GM18508 (cell line): Measurements from ENCODE around the gene DDC.
"Not testable (repeated sequence)": the region's sequence is repeated elsewhere in the genome, so short reads cannot be mapped to it uniquely, and the experiment has no call there.

ENCODE experiments used
- ATAC-seq: cut with Tn5 transposase; IDR thresholded peaks from one replicate; pipeline ENCODE4 v1.9.1; 2021; ENCODE audit warnings: moderate number of reproducible peaks; ENCODE audit not compliant: insufficient read depth, unreplicated experiment

Gene DDC

GRCh38 chr7:50530766-50531165, 34.4 kb downstream of the DDC start:
- ATAC-seq, result no peak

DNA sequence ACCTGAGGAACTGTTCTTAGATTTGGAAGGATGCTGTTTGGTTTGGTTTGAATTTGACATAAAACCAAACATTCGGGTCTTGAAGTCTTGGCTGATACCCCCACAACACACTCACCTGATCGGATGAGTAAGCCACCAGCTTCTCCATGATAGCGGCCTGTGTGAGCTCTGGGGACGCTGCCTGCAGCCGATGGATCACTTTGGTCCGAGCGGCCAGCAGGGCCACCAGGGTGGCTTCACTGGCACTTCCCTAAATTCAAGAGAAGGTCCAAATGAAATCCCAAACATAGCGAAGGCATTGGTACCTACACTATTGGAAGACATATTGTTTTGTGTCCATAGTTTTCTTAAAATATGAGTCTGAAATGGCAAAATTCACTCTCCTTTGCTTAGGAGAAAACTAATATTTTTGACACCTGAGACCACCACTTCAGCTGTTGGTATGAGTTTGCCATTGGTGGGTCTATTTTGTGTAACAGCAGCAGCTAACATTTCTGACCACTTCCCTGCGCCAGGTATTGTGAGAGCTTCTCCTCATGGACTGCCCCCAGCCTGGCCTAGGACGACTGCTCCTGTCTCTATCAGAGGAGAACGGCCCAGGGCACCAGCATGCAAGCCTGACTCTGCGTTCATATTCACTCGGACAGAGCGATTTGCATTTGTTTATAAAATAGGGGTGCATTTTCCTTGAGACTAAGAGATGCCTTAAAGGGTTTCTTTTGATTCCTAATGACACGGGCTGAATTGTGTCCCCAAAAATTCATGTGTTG, 35.9 kb downstream of the DDC start:
- no peak for ATAC-seq

DNA sequence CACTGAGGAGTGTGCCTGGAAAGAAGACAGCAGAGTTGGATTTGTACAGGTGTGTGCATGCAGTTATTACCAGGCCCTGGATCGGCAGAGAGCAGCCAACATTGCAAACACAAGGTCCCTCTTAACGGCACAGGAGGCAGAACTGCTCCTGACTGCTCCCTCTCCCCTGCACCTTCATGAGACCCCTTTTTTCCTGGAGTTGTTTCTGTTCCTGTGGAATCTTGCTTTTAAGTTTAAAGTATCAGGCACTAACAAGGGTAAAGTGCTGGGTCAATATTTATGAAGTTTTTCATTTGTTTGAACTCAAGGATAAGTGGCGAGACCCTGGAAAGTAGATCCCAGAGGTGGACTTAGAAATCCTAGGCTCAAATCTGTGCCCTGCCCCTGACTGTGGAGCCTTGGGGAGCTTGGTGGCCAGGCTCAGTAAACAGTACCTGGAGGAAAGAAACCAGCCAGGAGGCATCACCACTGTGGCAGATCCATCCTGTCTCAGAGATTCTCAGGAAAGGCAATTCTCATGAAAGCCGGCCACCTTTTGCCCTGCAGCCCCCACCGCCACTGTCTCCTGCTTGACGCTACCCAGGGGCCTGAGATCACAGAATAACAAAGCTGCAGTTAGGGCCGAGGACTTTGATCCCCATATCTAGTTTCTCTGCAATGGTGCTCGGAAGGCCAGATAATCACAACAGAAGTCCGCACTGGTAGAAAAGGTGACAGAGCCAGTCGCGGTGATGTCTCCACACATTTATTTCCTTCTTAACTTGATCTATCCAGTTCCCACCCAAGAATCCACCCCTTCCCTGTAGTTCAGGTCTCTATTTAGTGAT, 36.7 kb downstream of the DDC start:
- no peak for ATAC-seq

- not testable (repeated sequence) for ATAC-seq
Observed at GRCh38 chr7:50519350-50519749, 45.9 kb downstream of the DDC start.

DNA sequence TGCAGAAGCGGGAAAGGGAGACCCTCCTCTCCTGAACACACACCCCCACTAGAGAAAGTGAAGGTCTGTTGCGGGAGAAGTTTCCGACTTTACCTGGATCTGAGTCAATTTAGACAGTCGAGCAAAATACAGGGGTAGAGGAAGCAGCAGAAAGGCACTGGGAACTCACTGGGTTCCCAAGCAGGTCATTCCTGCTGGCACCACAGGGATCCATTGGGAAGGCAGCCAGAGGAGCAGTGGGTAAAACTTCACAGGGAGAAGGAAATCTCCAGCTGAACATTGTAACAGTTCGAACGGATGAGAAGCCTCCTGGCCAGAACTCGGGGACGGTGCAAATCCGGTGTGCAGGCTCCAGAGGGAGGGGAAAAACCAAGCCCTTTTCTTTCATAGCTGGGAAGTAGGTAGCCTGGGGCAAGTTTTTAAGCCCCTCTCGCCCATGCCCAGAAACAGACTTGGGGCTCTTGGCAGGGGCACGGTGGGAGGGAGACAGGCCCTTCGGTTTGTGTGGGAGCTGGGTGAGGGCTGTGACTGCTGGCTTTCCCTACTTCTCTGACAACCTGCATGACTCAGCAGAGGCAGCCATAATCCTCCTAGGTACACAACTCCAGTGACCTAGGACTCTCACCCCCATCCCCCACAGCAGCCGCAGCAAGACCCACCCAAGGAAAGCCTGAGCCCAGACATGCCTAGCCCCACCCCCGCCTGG, 51.9 kb downstream of the DDC start:
- ATAC-seq, result no peak

GRCh38 chr7:50512384-50512783, 52.8 kb downstream of the DDC start:
- no peak for ATAC-seq

DNA sequence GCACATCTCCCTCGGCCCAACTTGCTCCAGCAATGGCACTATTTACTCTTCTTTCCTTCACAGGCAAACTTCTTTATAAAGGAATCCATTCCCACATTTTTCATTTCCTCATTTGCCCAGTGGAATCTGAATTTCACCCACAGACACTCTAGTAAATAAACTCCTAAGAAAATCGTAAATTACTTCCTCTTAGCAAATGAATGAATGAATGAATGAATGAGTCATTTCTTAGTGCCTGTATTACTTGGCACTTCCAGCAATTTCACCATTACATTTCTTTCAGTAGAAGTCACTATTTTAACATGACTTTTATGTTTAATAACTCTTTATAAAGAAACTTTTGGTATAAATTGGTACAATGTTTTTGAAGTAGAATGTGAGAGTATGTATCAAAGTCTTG, 55.7 kb downstream of the DDC start:
- no peak for ATAC-seq

DNA sequence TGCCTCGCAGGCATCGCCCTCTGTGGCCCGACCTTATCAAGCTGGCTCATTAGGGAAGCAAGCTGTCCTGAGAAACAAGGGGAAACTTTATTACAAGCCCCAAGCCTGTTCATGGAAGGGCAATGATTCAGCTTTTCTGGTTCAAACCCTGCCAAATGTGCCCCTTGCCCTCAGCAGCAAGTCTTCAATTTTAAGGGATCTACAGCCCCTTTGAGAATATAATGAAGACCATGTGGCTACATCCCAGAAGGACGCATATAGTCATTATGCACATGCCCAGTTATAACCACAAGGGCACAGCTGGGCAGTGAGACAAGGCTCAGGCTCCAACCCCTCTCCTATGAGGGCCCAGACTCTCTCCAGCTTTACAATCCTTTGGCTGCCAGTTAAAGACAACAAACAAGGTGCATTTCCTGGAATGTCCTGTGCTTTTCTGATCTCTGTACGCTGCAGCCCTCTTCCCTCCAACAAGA, 56.7 kb downstream of the DDC start:
- no peak for ATAC-seq

GRCh38 chr7:50507898-50508470, 57.2 kb downstream of the DDC start:
- ATAC-seq, result no peak

DNA sequence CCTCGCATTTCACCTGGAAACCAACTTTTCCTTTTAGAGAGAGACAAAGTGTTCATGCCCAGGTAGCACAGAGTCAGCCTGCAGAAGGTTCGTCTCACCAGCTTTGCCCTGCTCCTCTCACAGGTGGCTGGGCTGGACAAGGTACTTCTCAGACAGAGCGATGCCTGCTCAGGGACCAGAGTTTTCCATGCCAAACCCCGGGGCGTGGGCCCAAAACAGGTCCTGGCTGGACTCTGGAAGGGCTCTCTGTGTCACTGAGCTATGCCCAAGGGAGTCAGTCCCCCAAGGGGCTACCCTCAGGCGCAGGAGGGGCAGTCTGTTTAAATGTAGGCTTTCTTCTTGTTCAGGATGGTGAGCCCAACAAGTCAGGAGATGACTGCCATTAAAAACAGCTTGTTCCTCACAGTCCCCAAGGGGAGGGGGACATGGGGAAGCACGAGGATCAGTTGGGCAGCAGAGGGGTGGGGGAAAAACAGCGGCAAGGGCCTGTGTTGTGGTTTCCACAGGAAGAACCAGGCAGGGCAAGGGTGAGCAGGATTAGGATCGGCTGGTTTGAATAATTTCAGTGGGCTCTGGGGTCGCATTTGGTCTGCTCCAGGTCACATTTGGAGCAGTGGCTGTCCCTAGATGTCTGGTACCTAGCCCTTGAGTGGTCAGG, 59.5 kb downstream of the DDC start:
- no peak for ATAC-seq

DNA sequence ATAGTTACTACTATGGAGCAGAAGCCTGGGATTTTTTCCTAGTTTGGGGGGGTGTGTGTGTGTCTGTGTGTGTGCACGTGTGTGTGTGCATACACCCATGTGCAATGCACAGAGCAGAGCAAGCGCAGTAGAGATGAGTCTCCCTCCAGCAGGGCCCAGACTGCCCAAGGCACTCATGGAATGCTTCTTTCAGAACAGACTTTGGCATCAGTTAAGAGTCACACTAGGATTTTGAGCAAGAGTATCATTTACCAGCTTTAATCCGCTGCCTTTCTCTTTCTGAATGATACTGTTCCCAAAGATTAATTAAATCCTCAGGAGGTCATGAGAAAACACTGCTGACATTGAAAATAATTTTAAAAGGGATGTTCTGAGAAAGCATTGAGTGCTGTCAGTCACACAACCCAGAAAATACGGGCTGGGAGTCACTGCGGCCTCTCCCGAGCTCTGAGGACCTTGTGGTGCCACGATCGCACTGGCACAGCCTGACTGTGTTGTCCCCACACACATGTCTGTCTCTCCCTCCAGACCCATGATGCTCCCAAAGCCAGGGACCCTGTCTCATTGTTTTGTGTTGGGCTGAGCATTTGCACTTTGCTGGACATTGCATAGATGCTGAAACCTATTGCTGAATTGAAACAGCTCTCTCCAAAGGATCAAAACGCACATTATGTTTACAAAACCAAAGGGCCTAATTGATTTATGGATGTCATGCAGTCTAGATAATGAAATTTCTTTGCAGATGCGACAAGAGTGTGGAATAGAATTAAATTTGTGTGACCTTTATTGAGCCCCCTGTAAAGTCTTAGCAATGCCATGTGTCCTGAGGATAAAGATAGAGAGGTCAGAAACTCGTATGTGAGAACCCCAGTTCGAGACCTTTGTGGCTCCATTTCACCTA, 60.3 kb downstream of the DDC start:
- ATAC-seq, result no peak

DNA sequence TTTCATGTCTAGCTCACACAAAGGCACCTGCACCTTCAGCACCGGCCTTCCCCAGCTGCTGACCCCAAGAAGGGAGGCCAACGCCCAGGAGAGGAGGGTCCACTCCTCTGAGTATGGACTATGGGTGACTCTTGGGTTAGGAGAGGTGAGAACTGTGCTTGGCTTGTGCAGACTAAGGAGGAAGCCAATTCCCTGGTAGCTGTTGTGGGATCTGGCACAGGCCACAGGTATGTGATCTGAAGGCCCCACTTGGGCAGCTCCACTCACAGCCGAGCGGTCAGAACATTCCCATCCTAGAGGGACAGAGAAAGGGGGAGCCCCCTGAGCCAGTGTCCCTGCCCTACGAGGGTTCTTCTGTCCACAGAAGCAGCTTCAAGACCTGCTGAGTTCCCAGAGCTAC, 62.3 kb downstream of the DDC start:
- ATAC-seq, result no peak

- ATAC-seq, result no peak
Observed at GRCh38 chr7:50502001-50502684, 63.1 kb downstream of the DDC start.

DNA sequence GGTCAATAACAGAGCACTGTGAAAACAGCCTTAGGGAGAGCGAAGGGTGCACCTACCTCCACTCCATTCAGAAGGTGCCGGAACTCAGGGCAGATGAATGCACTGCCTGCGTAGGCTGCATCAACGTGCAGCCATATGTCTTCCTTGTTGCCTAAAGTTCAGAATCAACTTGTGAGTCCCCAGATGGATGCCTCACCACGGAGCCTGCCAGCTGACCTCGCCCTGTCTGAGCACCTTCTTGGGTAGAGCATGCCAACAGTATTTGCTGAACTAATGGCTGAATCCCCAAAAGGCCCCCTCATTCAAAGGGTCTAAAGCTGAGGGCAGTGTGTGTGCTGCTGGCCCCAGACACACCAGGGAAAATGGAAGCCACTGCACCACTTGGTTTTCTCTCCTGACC, 66.1 kb downstream of the DDC start:
- no peak for ATAC-seq

DNA sequence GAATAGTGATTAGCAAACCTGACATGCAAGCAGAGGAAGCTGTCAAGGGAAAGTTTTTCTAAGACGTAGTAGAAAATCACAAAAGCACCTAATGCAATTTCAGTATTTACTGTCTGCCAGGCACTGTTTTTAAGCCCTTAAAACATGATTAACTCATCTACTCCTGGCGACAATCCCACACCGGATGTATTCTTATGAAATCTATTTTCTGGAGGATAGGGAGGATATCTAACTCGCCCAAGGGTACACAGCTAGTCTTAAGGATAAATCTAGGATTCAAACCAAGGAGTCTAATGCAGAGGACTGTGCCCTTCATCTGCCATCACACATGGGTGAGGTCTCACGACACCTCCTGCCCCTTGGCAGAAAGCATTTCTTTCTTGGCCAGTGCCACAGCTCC, 67.2 kb downstream of the DDC start:
- no peak for ATAC-seq

GRCh38 chr7:50497068-50497642, 68.0 kb downstream of the DDC start:
- no peak for ATAC-seq

GRCh38 chr7:50496569-50496968, 68.6 kb downstream of the DDC start:
- ATAC-seq, result no peak

DNA sequence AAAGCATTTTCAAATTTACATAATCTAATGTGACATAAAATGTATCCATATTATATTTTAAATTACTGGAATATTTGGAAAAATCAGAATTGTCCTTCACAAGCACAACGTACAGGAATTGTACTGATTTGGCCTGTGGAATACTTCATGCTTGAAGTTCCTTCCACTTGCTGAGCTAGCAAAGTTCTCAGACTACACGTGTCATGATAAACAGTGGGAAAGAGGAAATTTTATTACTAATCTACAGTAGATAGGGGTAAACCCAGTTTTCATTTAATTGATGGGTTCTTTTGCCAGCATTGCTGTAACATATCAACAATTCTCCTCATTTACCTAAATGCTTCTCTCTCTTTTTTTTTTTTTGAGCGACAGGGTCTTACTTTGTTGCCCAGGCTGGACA, 69.5 kb downstream of the DDC start:
- no peak for ATAC-seq
